RPMI7951 (cell line): ENCODE measurements around the gene ADAT2. TPM values are rescaled to one million over a fixed set of nuclear protein-coding genes. Genes with fewer than 3 reads are reported as not detected.

Experiments
- DNase-seq: peaks from one replicate; pipeline ENCODE4 v3.0.0-alpha.2; 2012; ENCODE audit warnings: low read depth
- total RNA-seq: library from RNA; depleted of rRNA; stranded (reverse); fragments of >200 nt; shearing (Covaris generic); gene quantifications from 2 replicates; pipeline ENCODE4 v1.2.3, GENCODE V29; 2014; rRNA removed

The ADAT2 gene
- total RNA-seq, 1 experiment from 2014 or later: 7.0 TPM

- DNase-seq: peak; percentile 82
Measured at GRCh38 chr6:143397227-143398222, 53.0 kb downstream of the ADAT2 start.

GRCh38 chr6:143396497-143397226, 53.8 kb downstream of the ADAT2 start:
- DNase-seq: no peak

GRCh38 chr6:143395699-143396098, 54.8 kb downstream of the ADAT2 start:
- no peak for DNase-seq

- no peak for DNase-seq
Measured at GRCh38 chr6:143394389-143394788, 56.1 kb downstream of the ADAT2 start.

- DNase-seq: no peak
Measured at GRCh38 chr6:143390278-143390677, 60.2 kb downstream of the ADAT2 start.

GRCh38 chr6:143385636-143386035, 64.9 kb downstream of the ADAT2 start:
- DNase-seq: no peak

GRCh38 chr6:143376861-143377260, 73.6 kb downstream of the ADAT2 start:
- DNase-seq: no peak

- DNase-seq: no peak
Measured at GRCh38 chr6:143376375-143376774, 74.1 kb downstream of the ADAT2 start.

- DNase-seq: no peak
Measured at GRCh38 chr6:143375022-143375585, 75.4 kb downstream of the ADAT2 start.

- no peak for DNase-seq
Measured at GRCh38 chr6:143374014-143374413, 76.5 kb downstream of the ADAT2 start.

Other genes starting within 250 kb of the ADAT2 start
- 28.5 and 41.6 TPM in 2 replicates for gene PEX3, start 110 bp upstream of the ADAT2 start, total RNA-seq
- 108 and 111 TPM in 2 replicates for gene FUCA2, start 61.0 kb upstream of the ADAT2 start, total RNA-seq
- 23.7 and 30.3 TPM in 2 replicates for gene PHACTR2, start 227.3 kb upstream of the ADAT2 start, total RNA-seq